Measurements from ENCODE around the gene ZNF343.

Gene ZNF343

DNA sequence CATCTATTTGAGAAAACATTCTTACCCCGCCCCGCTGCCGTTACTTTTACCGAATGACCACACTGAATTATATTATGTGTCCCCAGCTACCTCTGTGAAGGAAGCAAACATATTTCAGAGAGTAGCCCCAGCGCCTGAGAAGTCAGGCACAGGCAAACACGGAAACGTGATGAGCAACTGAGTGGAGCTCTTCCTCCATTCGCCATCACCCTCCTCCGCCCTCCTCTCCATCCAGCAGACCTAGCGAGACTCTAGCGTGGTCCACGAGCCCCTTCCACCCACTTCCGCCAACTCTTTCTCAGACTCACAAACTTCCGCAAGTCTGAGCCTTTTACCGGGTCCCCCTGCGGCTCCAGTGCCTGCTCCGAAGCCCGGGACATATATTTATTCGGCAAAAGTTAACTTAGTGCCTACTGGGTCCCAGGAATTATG is 38.7 kb downstream of the ZNF343 start:
- no peak for DNase-seq (ENCODE audit: low spot score)
- Histone ChIP-seq H3K4me3 (peak overlapping the region; percentile 77), H3K27ac (peak overlapping the region; percentile 90 to 93)
- TF ChIP-seq, protein P1, sequence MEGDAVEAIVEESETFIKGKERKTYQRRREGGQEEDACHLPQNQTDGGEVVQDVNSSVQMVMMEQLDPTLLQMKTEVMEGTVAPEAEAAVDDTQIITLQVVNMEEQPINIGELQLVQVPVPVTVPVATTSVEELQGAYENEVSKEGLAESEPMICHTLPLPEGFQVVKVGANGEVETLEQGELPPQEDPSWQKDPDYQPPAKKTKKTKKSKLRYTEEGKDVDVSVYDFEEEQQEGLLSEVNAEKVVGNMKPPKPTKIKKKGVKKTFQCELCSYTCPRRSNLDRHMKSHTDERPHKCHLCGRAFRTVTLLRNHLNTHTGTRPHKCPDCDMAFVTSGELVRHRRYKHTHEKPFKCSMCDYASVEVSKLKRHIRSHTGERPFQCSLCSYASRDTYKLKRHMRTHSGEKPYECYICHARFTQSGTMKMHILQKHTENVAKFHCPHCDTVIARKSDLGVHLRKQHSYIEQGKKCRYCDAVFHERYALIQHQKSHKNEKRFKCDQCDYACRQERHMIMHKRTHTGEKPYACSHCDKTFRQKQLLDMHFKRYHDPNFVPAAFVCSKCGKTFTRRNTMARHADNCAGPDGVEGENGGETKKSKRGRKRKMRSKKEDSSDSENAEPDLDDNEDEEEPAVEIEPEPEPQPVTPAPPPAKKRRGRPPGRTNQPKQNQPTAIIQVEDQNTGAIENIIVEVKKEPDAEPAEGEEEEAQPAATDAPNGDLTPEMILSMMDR (IDR thresholded peaks at IDR 0.05), result no peak

DNA sequence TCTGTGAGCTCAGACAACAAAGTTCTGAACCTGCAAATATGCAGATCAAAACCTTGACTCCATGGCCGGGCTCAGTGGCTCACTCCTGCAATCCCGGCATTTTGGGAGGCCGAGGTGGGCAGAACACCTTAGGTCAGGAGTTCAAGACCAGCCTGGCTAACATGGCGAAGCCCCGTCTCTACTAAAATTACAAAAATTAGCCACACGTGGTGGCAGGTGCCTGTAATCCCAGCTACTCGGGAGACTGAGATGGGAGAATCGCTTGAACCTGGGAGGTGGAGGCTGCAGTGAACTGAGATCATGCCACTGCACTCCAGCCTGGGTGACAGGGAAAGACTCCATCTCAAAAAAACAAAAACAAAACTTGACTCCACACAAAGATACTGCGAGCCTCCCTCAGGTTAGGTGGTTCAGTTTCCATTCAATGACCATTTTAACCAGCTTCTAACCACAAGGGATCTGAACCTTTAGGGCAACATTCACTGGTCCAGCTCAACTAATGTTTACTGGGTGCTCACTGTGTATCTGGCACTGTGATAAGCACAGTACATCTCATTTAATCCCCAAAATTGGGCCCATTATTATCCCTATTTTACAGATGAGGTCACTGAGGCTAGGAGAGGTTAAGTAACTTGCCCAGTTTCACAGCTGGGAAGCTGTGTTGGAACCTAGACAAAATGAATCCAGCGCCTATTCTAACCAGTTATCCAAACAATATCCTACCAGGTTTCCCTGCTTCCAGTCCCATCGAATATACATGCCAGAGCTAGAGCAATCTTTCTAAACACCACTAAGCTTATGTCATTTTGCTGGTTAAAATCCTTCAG is 39.9 kb downstream of the ZNF343 start:
- H3K4me3 ChIP-seq, result peak overlapping the region; percentile 77
- peak overlapping the region in 1 of 2 donors; percentile 90 for H3K27ac ChIP-seq
- no peak for DNase-seq (ENCODE audit: low spot score)
- TF ChIP-seq, protein P1 (IDR thresholded peaks at IDR 0.05), result no peak

DNA sequence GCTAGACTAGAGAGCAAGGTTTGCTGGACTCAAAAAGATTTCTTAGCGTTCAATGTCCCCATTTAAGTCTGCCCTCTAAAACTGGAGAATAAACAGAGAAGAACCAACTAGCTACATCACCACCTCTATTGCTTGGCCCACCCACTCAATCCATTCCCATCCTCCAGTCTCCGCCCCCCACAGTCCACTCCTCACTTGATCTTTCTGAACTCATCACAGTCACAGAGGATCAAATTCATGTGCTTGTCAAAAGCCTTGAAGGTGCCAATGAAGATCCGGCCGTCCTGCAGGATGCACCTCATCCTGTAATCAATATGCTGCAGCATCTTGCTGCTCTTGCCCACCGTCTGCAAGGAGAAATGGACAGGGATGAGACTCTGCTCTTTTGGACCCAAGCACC is 41.3 kb downstream of the ZNF343 start:
- TF ChIP-seq, protein P1 (IDR thresholded peaks at IDR 0.05), result no peak
- H3K27ac ChIP-seq, result no peak overlapping the region
- no peak overlapping the region for H3K4me3 ChIP-seq
- no peak for DNase-seq (ENCODE audit: low spot score)

DNA sequence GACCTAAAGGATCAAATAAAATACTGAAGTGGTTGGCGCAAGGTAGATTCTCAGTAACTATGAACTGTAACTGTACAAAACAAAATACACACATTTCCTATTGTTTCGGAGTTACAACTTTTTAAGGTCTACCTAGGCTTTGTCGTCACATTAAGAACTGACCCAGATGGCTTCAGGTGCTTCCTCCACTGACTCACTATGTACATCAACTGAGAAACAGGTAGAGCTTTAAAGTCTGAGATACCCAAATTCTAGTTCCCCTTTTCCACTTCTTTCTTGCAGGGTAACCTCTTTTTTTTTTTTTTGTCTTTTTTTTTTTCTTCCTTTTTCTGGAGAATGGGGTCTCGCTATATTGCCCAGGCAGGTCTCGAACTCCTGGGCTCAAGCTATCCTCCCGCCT is 43.6 kb downstream of the ZNF343 start:
- TF ChIP-seq, protein P1 (IDR thresholded peaks at IDR 0.05), result no peak
- DNase-seq (ENCODE audit: low spot score), result no peak
- no peak overlapping the region for H3K4me3 ChIP-seq
- no peak overlapping the region for H3K27ac ChIP-seq

DNA sequence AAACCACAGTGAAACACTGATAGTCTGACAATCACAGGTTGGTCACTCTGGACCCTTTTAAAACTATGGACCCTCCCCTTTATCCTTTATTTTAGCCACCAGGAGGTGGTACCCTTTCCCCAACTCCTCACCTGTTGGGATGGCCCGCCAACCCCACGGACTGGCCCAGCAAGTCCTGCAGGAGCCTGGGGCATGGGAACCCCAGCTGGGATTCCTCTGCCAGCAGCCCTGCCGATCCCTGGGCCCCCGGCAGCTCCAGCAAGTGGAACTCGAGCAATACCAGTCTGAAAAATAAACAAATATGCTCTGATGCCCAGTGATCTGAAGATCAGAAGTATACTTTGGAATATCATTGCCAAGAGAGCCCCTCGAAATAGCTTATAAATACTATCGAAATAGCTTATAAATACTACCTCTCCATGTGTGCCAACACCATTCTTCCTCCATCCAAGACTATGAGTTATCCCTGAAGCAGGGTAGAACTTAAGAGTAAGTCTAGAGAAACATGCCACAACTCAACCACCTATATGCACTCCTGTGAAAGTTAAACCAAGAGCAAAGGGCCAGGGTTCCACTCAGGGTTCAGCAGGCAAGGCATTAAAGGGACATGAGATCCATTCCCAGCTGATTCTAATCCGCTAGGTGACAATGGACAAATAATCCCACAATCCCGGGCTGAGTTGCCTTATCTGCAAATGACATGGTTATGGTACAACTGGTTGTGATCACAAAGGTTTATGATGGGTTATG is 44.9 kb downstream of the ZNF343 start:
- DNase-seq (ENCODE audit: low spot score), result no peak
- no peak overlapping the region for H3K27ac ChIP-seq

DNA sequence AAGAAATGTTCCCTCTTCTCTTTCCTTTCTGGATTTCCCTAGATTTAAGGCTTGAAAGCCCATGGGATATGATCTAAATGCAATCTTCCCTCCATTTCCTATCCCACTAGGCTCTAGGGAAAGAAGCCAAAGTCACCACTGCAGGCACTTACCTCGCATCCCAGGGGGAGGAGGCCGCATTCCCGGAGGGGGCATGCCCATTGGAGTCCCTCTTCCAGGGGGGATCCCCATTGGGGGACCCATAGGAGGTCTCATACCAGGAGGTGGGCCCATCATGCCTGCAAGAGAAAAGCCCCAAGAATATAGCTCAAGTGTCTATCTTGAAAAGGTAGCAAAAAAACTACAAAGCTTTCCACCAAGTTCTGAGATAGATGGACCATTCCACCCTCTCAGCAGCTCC is 46.2 kb downstream of the ZNF343 start:
- Histone ChIP-seq H3K27ac (no peak overlapping the region), H3K4me3 (no peak overlapping the region)
- TF ChIP-seq, protein P1 (IDR thresholded peaks at IDR 0.05), result no peak
- DNase-seq (ENCODE audit: low spot score), result no peak

More for the DNA sequence above, 44.9 kb downstream of the ZNF343 start:
- no peak overlapping the region for H3K4me3 ChIP-seq
- TF ChIP-seq, protein P1 (IDR thresholded peaks at IDR 0.05), result no peak
